Brain microvascular endothelial cell (primary cell): ENCODE measurements around the gene GRIK4.

Source experiments
- DNase-seq: peaks from one replicate; pipeline ENCODE4 v3.0.0-alpha.2; 2020
- H3K27ac ChIP-seq: fragments of 250-450 bp; sonication (Bioruptor Pico); 2 replicates; pipeline ENCODE4 v1.5.1; 2020; ENCODE audit warnings: mild to moderate bottlenecking, moderate library complexity
- H3K27me3 ChIP-seq: fragments of 250-450 bp; sonication (Bioruptor Pico); replicated peaks from 2 replicates; pipeline ENCODE4 v1.5.1; 2020; ENCODE audit warnings: mild to moderate bottlenecking
- H3K36me3 ChIP-seq: fragments of 250-450 bp; sonication (Bioruptor Pico); replicated peaks from 2 replicates; pipeline ENCODE4 v1.5.1; 2020; ENCODE audit warnings: mild to moderate bottlenecking
- H3K4me3 ChIP-seq: 2 replicates; pipeline ENCODE4 v1.5.1; 2011; ENCODE audit warnings: low read depth, mild to moderate bottlenecking, control low read depth, low read length, moderate library complexity
- in situ Hi-C: cut with HindIII; loops from 2 replicates; pipeline ENCODE4 v1.10.0; 2017; ENCODE audit warnings: low sequenced_read_pairs, low pct_ligation_motif_present
- TF ChIP-seq, protein P1 (sequence below): IDR thresholded peaks from 2 replicates; pipeline ENCODE4 v1.5.1; 2011; ENCODE audit warnings: low read depth, mild to moderate bottlenecking, moderate library complexity, low read length, control low read depth, inconsistent platforms; ENCODE audit errors: missing control alignments

Gene GRIK4

GRCh38 chr11:120773501-120774031, 262.0 kb downstream of the GRIK4 start:
- Histone ChIP-seq H3K36me3 (no peaks in the 10 kb centered on the region), H3K27ac (no peak overlapping the region), H3K27me3 (no peaks in the 10 kb centered on the region), H3K4me3 (no peak overlapping the region)
- no peak for DNase-seq
- TF ChIP-seq, protein P1, sequence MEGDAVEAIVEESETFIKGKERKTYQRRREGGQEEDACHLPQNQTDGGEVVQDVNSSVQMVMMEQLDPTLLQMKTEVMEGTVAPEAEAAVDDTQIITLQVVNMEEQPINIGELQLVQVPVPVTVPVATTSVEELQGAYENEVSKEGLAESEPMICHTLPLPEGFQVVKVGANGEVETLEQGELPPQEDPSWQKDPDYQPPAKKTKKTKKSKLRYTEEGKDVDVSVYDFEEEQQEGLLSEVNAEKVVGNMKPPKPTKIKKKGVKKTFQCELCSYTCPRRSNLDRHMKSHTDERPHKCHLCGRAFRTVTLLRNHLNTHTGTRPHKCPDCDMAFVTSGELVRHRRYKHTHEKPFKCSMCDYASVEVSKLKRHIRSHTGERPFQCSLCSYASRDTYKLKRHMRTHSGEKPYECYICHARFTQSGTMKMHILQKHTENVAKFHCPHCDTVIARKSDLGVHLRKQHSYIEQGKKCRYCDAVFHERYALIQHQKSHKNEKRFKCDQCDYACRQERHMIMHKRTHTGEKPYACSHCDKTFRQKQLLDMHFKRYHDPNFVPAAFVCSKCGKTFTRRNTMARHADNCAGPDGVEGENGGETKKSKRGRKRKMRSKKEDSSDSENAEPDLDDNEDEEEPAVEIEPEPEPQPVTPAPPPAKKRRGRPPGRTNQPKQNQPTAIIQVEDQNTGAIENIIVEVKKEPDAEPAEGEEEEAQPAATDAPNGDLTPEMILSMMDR, result no peak
- in situ Hi-C loops, result no loop called here

DNA sequence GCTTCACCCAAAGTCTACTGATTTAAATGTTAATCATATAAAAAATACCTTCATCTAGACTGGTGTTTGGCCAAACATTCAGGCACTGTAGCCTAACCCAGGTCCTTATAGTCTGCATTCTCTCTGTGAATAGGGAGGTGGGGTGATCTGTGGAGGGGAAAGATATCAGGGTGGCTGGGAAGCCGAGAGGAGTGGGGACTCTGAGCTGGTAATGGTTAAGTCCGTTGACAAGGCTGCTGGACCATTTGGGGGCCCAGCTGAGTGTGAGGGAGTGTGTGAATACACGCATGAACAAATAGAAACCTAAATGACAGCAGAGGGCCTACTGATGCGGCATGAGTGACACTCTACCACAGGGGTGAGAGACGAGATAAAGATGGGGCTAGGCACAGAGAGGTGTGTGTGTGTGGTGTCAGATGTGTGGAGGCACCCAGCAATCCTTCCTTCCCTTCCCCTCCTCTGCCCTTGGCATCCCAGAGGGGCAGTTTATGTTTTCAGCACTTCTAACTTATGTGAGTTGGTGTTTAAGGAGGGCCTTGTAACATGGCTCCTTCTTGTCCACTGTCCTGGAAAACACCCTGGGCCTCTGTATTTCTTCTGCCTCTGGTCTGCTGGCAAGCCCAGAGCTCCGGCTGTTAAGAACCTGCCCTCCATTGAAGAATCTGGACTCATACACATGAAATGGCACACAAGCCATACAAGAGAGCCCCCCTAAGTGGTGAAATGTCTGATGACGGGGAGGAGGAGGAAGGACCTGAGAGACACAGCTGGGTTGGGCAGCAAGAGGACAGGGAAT, 263.2 kb downstream of the GRIK4 start:
- H3K4me3 ChIP-seq, result no peak overlapping the region
- H3K27me3 ChIP-seq, result no peaks in the 10 kb centered on the region
- in situ Hi-C loops, result no loop called here
- no peak for DNase-seq
- TF ChIP-seq, protein P1, result no peak
- no peaks in the 10 kb centered on the region for H3K36me3 ChIP-seq
- H3K27ac ChIP-seq, result no peak overlapping the region

DNA sequence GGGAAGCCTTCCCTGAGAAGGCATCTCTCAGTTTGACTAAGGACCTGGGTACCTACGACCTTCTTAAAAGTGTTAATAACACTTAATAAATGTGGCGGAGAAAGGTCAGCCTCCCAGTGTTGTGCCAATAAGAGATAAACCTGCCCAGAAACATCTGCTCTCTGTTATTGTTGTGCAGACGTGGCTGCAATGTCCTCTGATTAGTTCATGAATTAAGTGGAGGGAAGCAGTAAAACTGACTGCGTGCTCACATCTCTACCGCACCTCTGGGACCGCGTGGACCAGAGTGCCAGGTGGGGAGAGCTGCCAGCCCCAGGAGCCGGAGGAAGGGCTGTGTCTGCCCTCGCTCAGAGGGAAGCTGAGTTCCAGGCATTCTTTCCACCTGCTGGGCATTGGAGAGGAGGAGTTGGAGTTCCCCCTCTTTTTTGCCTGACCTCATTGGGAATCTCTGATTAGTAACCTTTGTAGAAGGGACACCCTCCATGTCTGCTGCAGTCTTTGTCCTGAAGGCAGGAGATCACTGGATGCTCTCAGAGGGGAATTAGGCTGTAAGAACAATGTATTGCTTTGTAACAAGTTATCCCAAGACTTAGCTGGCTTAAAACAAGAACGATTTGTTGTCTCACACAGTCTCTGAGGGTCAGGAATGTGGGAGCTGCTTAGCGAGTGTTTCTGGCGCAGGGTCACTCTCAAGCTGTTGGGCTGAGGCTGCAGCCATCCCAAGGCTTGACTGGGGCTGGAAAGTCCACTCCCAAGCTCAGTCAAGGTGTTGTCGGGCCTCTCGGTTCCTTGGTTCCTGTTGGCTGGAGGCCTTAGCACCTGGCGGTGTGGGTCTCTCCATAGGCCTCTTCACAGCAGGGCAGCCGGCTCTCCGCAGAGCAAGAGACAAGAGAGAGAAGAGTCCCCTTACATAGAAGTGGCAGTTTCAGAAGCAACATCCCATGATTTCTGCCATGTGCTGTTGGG, 264.7 kb downstream of the GRIK4 start:
- H3K4me3 ChIP-seq, result no peak overlapping the region
- H3K36me3 ChIP-seq, result no peaks in the 10 kb centered on the region
- in situ Hi-C loops, result no loop called here
- TF ChIP-seq, protein P1, result no peak
- no peak overlapping the region for H3K27ac ChIP-seq
- no peaks in the 10 kb centered on the region for H3K27me3 ChIP-seq
- DNase-seq, result no peak

GRCh38 chr11:120778685-120779490, 267.3 kb downstream of the GRIK4 start:
- TF ChIP-seq, protein P1, result no peak
- H3K36me3 ChIP-seq, result no peaks in the 10 kb centered on the region
- no peaks in the 10 kb centered on the region for H3K27me3 ChIP-seq
- DNase-seq, result no peak
- in situ Hi-C loops, result no loop called here
- H3K4me3 ChIP-seq, result no peak overlapping the region
- no peak overlapping the region for H3K27ac ChIP-seq

DNA sequence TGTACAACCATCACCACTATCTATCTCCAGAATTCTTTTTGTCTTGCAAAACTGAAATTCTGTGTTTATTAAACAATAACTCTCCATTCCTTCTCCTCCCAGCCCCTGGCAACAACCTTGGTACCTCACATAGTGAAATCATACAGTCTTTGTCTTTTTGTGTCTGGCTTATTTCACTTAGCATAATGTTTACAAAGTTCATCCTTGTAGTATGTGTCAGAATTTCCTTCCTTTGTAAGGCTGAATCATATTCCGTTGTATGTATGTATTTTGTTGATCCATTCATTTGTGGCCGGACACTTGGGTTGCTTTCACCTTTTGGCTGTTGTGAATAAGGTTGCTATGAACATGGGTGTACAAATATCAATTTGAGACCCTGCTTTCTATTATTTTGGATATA, 268.7 kb downstream of the GRIK4 start:
- H3K27ac ChIP-seq, result no peak overlapping the region
- H3K27me3 ChIP-seq, result no peaks in the 10 kb centered on the region
- TF ChIP-seq, protein P1, result no peak
- in situ Hi-C loops, result no loop called here
- DNase-seq, result no peak
- H3K36me3 ChIP-seq, result no peaks in the 10 kb centered on the region
- no peak overlapping the region for H3K4me3 ChIP-seq
